Measurements from ENCODE around the gene PDE4D. TPM values are rescaled to one million over a fixed set of nuclear protein-coding genes. Genes with fewer than 3 reads are reported as not detected.
"Not testable (repeated sequence)": the region's sequence is repeated elsewhere in the genome, so short reads cannot be mapped to it uniquely, and the experiment has no call there.

PDE4D gene
- total RNA-seq, 1 experiment from 2014 or later, result 62.6 TPM

- in situ Hi-C loops (cut with HindIII; ENCODE audit: low pct_unique_long_range_greater_than_20kb, low sequenced_read_pairs), result no loop called here
- DNase-seq (ENCODE audit: low read depth, low spot score), result no peak
These were observed 927.7 kb downstream of the PDE4D start for GRCh38 chr5:58965677-58966414.

DNA sequence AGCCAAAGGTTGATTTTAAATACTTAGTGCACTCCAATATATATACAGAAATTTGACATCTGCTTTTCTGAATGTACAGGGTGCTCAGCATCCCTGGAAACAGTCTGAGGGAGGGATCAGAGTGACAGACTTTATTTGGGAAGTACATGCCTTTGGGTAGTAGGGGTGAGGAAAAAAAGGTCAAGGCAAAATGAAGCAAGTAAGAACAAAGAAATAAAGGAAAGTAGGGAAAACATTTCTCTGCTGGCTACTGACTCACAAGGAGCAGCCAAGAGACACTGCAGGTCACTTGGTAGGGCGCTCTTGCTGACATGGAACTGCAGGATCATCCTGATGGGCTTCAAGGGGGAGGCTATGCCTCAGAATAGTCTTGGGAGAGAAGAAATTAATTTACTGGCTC, 929.7 kb downstream of the PDE4D start:
- no peak for DNase-seq (ENCODE audit: low read depth, low spot score)
- in situ Hi-C loops (cut with HindIII; ENCODE audit: low pct_unique_long_range_greater_than_20kb, low sequenced_read_pairs), result no loop called here

DNA sequence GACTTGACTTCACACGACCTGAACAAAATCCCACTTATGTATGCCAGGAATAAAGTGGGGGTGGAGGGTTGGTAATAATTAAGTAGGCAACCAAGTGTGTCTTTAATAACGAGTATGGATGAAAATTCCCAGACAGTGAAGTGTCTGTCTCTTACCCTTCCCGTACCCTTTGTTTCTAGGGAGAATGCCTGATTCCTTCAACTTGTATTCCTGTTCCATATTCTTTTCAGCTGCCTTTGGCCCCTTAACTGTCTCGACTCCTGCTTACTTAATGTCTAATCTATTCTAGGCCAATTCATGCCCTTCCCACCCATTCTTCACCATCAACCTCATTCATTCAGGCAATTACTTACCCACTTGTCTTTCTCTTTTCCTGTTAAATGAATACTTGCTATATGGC, 930.2 kb downstream of the PDE4D start:
- in situ Hi-C loops (cut with HindIII; ENCODE audit: low pct_unique_long_range_greater_than_20kb, low sequenced_read_pairs), result no loop called here
- no peak for DNase-seq (ENCODE audit: low read depth, low spot score)

DNA sequence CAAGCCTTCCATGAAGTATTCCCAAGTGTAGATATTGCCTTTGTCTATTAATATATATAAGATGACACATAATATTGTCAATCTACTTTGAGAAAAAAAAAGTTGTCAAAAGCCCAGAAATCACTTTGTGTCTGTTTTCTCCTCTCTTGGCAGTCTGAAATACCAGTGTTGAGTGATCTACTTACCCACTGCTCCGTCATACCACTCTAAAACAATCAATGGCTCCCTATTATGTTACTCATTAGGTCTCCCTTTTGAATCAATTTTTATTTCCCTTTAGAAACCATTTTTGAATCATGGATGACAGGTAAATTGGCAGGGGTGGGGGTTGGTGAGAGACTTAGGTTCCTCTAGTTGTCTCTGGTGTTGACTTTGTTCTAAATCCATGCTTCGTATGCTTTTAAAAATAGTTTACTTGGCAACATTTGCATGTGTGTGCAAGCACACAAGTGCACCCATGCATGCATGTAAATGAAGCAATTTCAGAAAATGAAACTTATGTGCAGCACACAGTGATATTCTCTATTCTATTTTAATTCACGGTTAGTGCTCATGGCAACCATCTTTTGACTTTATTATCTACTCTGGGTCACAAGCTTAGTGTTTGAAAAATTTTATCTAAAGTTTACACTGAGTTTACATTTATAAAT, 931.8 kb downstream of the PDE4D start:
- no peak for DNase-seq (ENCODE audit: low read depth, low spot score)
- in situ Hi-C loops (cut with HindIII; ENCODE audit: low pct_unique_long_range_greater_than_20kb, low sequenced_read_pairs), result no loop called here

DNA sequence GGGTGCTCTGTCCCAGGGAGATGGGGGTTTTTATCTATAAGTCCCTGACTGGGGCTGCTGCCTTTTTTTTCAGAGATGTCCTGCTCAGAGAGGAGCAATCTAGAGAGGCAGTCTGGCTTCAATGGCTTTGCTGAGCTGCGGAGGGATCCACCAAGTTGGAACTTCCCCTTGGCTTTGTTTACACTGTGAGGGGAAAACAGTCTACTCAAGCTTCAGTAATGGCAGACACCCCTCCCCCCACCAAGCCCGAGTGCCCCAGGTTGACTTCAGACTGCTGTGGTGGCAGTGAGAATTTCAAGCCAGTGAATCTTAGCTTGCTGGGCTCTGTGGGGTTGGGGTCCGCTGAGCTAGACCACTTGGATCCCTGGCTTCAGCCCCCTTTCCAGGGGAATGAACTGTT, 934.8 kb downstream of the PDE4D start:
- DNase-seq (ENCODE audit: low read depth, low spot score), result no peak
- in situ Hi-C loops (cut with HindIII; ENCODE audit: low pct_unique_long_range_greater_than_20kb, low sequenced_read_pairs), result no loop called here

DNA sequence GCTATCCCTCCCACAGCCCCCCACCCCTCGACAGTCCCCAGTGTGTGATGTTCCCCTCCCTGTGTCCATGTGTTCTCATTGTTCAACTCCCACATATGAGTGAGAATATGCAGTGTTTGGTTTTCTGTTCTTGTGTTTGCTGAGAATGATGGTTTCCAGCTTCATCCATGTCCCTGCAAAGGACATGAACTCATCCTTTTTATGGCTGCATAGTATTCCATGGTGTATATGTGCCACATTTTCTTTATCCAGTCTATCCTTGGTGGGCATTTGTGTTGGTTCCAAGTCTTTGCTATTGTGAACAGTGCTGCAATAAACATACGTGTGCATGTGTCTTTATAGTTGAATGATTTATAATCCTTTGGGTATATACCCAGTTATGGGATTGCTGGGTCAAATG, 940.3 kb downstream of the PDE4D start:
- in situ Hi-C loops (cut with HindIII; ENCODE audit: low pct_unique_long_range_greater_than_20kb, low sequenced_read_pairs); DNase-seq (ENCODE audit: low read depth, low spot score): not testable (repeated sequence)

- in situ Hi-C loops (cut with HindIII; ENCODE audit: low pct_unique_long_range_greater_than_20kb, low sequenced_read_pairs), result no loop called here
- DNase-seq (ENCODE audit: low read depth, low spot score), result no peak
These were observed 943.3 kb downstream of the PDE4D start for GRCh38 chr5:58950224-58950623.

DNA sequence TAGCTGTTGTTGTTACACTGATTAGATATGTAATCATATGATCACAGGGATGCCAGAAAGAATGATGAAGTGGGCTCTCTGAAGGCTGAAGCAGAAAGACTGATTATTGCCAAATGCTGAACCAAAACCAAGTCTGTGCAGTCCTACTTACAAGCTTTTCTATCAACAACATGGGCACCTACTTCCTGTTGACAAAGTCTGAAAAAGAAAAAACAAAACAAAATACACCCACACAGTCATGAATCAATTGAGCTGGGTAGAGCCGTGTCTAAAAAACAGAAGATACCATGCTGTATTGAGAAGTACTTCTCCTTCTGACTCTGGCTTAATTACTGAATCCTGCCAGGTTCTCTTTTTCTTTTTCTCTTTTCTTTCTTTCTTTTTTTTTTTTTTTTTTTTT, 947.3 kb downstream of the PDE4D start:
- in situ Hi-C loops (cut with HindIII; ENCODE audit: low pct_unique_long_range_greater_than_20kb, low sequenced_read_pairs), result no loop called here
- no peak for DNase-seq (ENCODE audit: low read depth, low spot score)

GRCh38 chr5:58944221-58944620, 949.3 kb downstream of the PDE4D start:
- no peak for DNase-seq (ENCODE audit: low read depth, low spot score)
- in situ Hi-C loops (cut with HindIII; ENCODE audit: low pct_unique_long_range_greater_than_20kb, low sequenced_read_pairs), result no loop called here

DNA sequence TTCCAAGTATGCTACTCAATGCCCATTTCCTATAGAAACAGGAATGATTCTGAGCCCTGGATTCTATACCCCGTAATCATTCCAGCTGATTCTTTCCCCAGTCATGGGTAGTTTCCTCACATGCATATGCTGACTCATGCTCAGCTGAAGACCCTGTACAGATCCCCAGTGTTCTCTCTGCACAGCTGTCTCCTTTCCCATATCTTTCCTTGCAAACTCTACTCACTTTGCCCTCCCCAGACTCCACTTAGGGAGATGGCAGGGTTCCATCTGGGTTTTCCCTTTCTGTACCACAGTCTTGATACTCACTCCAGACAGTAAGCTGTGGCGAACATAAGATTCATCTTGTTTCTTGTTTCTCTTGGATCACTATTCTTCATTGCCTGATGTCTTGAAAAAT, 953.1 kb downstream of the PDE4D start:
- in situ Hi-C loops (cut with HindIII; ENCODE audit: low pct_unique_long_range_greater_than_20kb, low sequenced_read_pairs), result no loop called here
- peak; percentile 92 for DNase-seq (ENCODE audit: low read depth, low spot score)

DNA sequence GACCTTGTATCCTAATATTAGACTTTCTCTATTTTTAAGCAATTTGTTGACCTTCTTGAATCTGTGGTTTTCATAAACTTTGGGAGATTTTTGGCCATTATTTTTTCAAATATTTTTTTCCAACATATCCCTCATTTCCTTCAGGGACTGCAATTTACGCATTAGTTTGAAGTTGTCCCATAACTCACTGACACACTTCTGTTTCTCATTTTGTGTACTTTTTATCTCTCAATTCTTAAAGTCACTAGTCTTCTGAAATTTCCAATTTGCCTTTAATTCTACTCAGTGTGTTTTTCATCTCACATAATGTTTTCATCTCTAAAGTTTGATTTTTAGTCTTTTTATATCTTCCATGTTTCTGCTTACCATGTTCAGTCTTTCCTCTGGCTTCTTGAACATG, 953.9 kb downstream of the PDE4D start:
- no peak for DNase-seq (ENCODE audit: low read depth, low spot score)
- in situ Hi-C loops (cut with HindIII; ENCODE audit: low pct_unique_long_range_greater_than_20kb, low sequenced_read_pairs), result no loop called here

DNA sequence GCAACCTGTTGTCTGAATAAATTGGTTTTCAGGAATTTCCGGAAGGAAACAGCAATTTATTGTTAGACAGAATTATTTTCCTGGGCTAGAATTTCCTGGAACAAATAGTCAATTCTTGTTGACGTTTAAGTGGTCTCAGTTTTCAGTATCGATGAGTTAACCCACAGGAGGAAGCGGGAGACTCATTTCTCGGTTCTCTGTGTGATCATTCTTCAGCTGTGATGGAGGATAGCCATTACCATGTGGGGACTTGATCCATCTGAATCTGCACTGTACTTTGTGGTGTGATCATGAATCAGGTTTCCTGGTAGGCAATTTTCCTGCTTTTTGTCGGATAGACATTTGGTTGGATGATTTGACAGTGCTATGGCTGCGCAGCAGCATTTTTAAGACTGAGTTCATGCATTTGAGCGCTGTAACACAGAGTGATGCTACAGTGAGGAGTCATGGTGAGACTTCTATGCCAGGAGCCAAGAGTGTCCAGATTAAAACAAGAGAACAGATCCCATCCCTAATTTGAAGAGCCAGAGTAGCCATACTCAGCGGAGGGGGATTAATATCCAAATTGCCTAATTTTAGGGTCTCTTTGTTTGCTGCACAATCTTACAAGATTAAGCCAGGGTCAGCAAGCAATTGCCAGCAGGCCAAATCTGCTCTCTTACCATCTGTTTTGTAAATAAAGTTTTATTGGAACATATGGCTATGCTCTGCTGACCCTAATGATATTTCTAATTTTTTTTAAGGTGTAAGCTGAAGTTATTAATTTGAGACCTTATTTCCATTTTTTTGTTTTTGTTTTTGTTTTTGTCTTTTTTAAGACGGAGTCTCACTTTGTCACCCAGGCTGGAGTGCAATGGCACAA, 954.7 kb downstream of the PDE4D start:
- in situ Hi-C loops (cut with HindIII; ENCODE audit: low pct_unique_long_range_greater_than_20kb, low sequenced_read_pairs), result no loop called here
- no peak for DNase-seq (ENCODE audit: low read depth, low spot score)

GRCh38 chr5:58937031-58937681, 956.4 kb downstream of the PDE4D start:
- in situ Hi-C loops (cut with HindIII; ENCODE audit: low pct_unique_long_range_greater_than_20kb, low sequenced_read_pairs), result no loop called here

GRCh38 chr5:58934629-58935097, 958.9 kb downstream of the PDE4D start:
- peak; percentile 69 for DNase-seq (ENCODE audit: low read depth, low spot score)
- in situ Hi-C loops (cut with HindIII; ENCODE audit: low pct_unique_long_range_greater_than_20kb, low sequenced_read_pairs), result no loop called here

More at GRCh38 chr5:58937031-58937681, 956.4 kb downstream of the PDE4D start:
- DNase-seq (ENCODE audit: low read depth, low spot score), result no peak

DNA sequence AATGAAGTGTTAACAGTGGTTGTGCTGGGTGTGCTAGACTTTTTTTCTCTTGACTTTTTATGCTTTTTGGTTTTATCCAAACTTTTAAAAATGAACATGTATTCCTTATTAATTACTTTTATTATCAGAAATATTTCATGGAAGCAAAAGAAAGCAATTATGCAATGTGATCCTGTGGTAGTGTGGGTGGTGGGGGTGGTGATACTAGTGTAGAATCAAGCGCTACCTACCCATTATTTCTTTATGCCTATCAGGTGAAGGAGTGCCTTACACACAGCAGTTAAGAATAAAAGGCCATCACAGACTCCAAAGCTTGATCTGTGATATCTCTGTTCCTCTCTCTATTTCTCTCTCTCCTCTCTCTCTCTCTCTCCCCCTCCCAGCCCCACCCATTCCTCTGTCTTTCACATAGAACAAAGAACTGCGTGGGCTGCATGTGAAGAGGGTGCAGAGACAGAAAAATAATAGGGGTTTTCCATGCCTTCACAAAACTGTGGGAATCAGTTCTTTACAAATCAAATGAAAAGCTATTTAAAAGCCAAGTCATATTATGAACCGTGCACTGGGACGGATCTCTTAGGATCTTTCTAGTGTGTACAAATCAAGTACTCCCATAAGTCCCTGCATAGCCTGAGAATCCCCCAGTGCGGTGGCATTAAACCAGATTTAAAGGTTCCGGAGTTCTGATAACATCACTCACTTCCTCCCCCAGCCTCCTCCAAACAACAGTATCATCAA, 959.5 kb downstream of the PDE4D start:
- no peak for DNase-seq (ENCODE audit: low read depth, low spot score)
- in situ Hi-C loops (cut with HindIII; ENCODE audit: low pct_unique_long_range_greater_than_20kb, low sequenced_read_pairs), result no loop called here

GRCh38 chr5:58932057-58932612, 961.4 kb downstream of the PDE4D start:
- DNase-seq (ENCODE audit: low read depth, low spot score), result no peak
- in situ Hi-C loops (cut with HindIII; ENCODE audit: low pct_unique_long_range_greater_than_20kb, low sequenced_read_pairs), result no loop called here

DNA sequence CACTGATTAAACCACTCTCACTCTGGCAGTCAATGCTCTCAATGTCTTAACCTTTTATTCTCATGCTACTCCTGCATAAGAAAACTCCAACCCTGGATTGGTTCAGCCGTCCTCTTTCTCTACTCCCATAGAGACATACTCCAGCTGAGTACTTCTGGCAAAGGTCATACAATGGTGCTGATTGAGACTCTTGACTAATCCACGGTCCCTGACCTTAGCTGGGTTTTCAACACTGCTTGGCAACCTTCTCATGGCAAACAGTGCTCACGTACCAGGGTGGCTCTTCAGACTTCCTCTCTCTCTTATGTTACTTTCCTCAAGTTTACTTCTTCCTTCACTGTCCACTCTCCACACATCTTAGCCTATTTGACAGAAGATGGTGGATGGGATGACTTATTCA, 963.0 kb downstream of the PDE4D start:
- in situ Hi-C loops (cut with HindIII; ENCODE audit: low pct_unique_long_range_greater_than_20kb, low sequenced_read_pairs), result no loop called here
- no peak for DNase-seq (ENCODE audit: low read depth, low spot score)

All from SK-MEL-5 (cell line).